DOHH2 (cell line): ENCODE data around the gene ATP8A2.

ENCODE experiments used
- H3F3A ChIP-seq: fragments of 200-600 bp; sonication (generic), shearing (Covaris generic); 2 replicates; pipeline ENCODE4 v1.6.0; 2016; ENCODE audit warnings: antibody characterized with exemption, mild to moderate bottlenecking; ENCODE audit not compliant: control insufficient read depth, insufficient read depth
- H3K27ac ChIP-seq: fragments of 200-600 bp; sonication (generic); 2 replicates; pipeline ENCODE4 v1.5.1; 2014; ENCODE audit warnings: low read depth, mild to moderate bottlenecking, low read length, moderate library complexity
- H3K27me3 ChIP-seq: fragments of 200-600 bp; sonication (generic); 2 replicates; pipeline ENCODE4 v1.6.1; 2014; ENCODE audit warnings: mild to moderate bottlenecking, low read length, mixed read lengths; ENCODE audit not compliant: control insufficient read depth
- H3K36me3 ChIP-seq: fragments of 200-600 bp; sonication (generic); 2 replicates; pipeline ENCODE4 v1.6.1; 2014; ENCODE audit warnings: mild to moderate bottlenecking, low read length, moderate library complexity, mixed read lengths; ENCODE audit not compliant: control insufficient read depth
- H3K4me1 ChIP-seq: fragments of 200-600 bp; sonication (generic); 2 replicates; pipeline ENCODE4 v1.6.1; 2014; ENCODE audit warnings: mild to moderate bottlenecking, low read length, mixed read lengths; ENCODE audit not compliant: control insufficient read depth
- H3K4me2 ChIP-seq: fragments of 200-600 bp; sonication (generic); 2 replicates; pipeline ENCODE4 v1.6.0; 2014; ENCODE audit warnings: mild to moderate bottlenecking, low read length, moderate library complexity
- H3K4me3 ChIP-seq: fragments of 200-600 bp; sonication (generic); 2 replicates; pipeline ENCODE4 v1.5.1; 2014; ENCODE audit warnings: mild to moderate bottlenecking, low read length, mixed read lengths
- H3K79me2 ChIP-seq: fragments of 200-600 bp; sonication (generic); 2 replicates; pipeline ENCODE4 v1.6.1; 2014; ENCODE audit warnings: mild to moderate bottlenecking, low read length, mixed read lengths; ENCODE audit not compliant: control insufficient read depth
- H3K9me2 ChIP-seq: fragments of 200-600 bp; sonication (generic); replicated peaks from 2 replicates; pipeline ENCODE4 v1.6.1; 2014; ENCODE audit warnings: mild to moderate bottlenecking, low read length, mixed read lengths; ENCODE audit not compliant: control insufficient read depth
- H3K9me3 ChIP-seq: fragments of 200-600 bp; sonication (generic); 2 replicates; pipeline ENCODE4 v1.6.1; 2014; ENCODE audit warnings: antibody characterized with exemption, low read length, mixed read lengths; ENCODE audit not compliant: control insufficient read depth, insufficient read depth
- H4K20me1 ChIP-seq: fragments of 200-600 bp; sonication (generic); 2 replicates; pipeline ENCODE4 v1.6.0; 2014; ENCODE audit warnings: low read depth, mild to moderate bottlenecking, antibody characterized with exemption, low read length, moderate library complexity; ENCODE audit not compliant: control insufficient read depth, insufficient read depth
- CTCF ChIP-seq: fragments of 200-600 bp; sonication (generic); IDR thresholded peaks from one replicate; pipeline ENCODE4 v1.5.1; 2014; ENCODE audit warnings: antibody characterized with exemption, mild to moderate bottlenecking, low read depth, low read length; ENCODE audit not compliant: poor library complexity, severe bottlenecking
- EZH2phosphoT487 ChIP-seq: fragments of 200-600 bp; sonication (generic); IDR thresholded peaks from 2 replicates; pipeline ENCODE4 v1.6.1; 2017; ENCODE audit warnings: borderline replicate concordance, mild to moderate bottlenecking, antibody characterized with exemption, low read length, moderate library complexity, mixed read lengths

Gene ATP8A2

GRCh38 chr13:25932365-25932764 is 560.6 kb downstream of the ATP8A2 start:
- Histone ChIP-seq H3K27me3 (no peaks in the 10 kb centered on the region), H3K4me3 (no peak overlapping the region), H3K79me2 (no peaks in the 10 kb centered on the region), H3K9me3 (no peaks in the 10 kb centered on the region), H3K36me3 (no peaks in the 10 kb centered on the region), H3K4me2 (no peak overlapping the region), H4K20me1 (no peaks in the 10 kb centered on the region), H3K4me1 (peaks cover 9% of the 10 kb centered on the region), H3K9me2 (no peaks in the 10 kb centered on the region), H3F3A (no peaks in the 10 kb centered on the region), H3K27ac (no peak overlapping the region)
- TF ChIP-seq CTCF (no peak), EZH2phosphoT487 (no peak)

DNA sequence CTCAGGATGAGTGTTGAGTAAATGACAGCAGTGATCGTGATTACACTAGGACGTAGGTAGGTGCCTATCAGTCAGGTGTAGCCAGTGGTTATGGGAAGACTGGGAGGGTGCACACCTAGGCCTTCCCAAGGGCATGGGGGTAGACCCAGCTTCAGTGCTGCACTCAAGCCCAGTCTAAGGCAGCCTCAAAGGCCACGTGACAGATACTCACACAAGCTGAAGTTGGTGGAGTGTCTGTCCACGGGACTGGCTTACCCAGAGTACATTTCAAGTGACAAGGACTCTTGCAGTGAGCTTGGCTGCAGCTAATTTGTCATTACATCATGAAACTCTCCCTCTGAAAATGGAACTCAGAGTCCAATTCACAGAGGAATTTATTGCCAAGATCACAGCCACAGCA is 561.7 kb downstream of the ATP8A2 start:
- Histone ChIP-seq H3K9me2 (no peaks in the 10 kb centered on the region), H3K9me3 (no peaks in the 10 kb centered on the region), H3K36me3 (no peaks in the 10 kb centered on the region), H3K4me2 (no peak overlapping the region), H3F3A (no peaks in the 10 kb centered on the region), H4K20me1 (no peaks in the 10 kb centered on the region), H3K4me3 (no peak overlapping the region), H3K27ac (no peak overlapping the region), H3K27me3 (no peaks in the 10 kb centered on the region), H3K79me2 (no peaks in the 10 kb centered on the region), H3K4me1 (peaks cover 9% of the 10 kb centered on the region)
- TF ChIP-seq CTCF (no peak), EZH2phosphoT487 (no peak)

DNA sequence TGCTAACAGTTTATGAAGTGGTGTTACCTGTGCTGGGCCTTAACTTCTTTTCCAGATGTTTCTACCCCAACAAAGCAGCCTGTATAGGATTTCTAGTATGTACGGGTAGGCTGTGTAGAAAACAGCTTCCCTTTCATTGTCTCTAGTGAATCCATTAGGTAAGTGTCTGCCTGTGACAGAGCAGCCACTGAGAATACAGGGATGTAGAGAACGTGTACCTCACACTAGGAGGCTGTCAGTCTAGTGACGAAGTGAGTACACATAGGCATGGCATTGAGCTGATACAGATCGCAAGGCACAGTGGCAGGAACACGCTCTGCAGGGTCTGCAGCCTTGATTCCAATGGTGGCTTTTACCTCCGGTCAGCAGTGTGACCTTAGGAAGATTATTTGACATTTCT is 562.4 kb downstream of the ATP8A2 start:
- H3K4me1 ChIP-seq = peaks cover 9% of the 10 kb centered on the region
- H3K36me3 ChIP-seq = no peaks in the 10 kb centered on the region
- no peaks in the 10 kb centered on the region for H3K27me3 ChIP-seq
- no peak overlapping the region for H3K27ac ChIP-seq
- H3F3A ChIP-seq = no peaks in the 10 kb centered on the region
- TF ChIP-seq CTCF (no peak), EZH2phosphoT487 (no peak)
- no peak overlapping the region for H3K4me3 ChIP-seq
- H3K4me2 ChIP-seq = no peak overlapping the region
- no peaks in the 10 kb centered on the region for H3K9me2 ChIP-seq
- no peaks in the 10 kb centered on the region for H3K9me3 ChIP-seq
- no peaks in the 10 kb centered on the region for H3K79me2 ChIP-seq
- H4K20me1 ChIP-seq = no peaks in the 10 kb centered on the region
